Astrocyte of the spinal cord (primary cell): ENCODE measurements around the gene STAB1.
"Not testable (repeated sequence)": the region's sequence is repeated elsewhere in the genome, so short reads cannot be mapped to it uniquely, and the experiment has no call there.

ENCODE experiments used
- DNase-seq: peaks from one replicate; pipeline ENCODE4 v3.0.0; 2011; ENCODE audit warnings: low read depth, low spot score
- H3K4me3 ChIP-seq: 2 replicates; pipeline ENCODE4 v1.5.1; 2011; ENCODE audit warnings: low read depth, mild to moderate bottlenecking, low read length, moderate library complexity
- in situ Hi-C: cut with HindIII; loops from 2 replicates; pipeline ENCODE4 v1.10.0; 2017; ENCODE audit warnings: low sequenced_read_pairs
- TF ChIP-seq, protein P1 (sequence below): IDR thresholded peaks from 2 replicates; pipeline ENCODE4 v1.5.1; 2012; ENCODE audit warnings: low read depth, mild to moderate bottlenecking, low read length, inconsistent platforms

Gene STAB1

DNA sequence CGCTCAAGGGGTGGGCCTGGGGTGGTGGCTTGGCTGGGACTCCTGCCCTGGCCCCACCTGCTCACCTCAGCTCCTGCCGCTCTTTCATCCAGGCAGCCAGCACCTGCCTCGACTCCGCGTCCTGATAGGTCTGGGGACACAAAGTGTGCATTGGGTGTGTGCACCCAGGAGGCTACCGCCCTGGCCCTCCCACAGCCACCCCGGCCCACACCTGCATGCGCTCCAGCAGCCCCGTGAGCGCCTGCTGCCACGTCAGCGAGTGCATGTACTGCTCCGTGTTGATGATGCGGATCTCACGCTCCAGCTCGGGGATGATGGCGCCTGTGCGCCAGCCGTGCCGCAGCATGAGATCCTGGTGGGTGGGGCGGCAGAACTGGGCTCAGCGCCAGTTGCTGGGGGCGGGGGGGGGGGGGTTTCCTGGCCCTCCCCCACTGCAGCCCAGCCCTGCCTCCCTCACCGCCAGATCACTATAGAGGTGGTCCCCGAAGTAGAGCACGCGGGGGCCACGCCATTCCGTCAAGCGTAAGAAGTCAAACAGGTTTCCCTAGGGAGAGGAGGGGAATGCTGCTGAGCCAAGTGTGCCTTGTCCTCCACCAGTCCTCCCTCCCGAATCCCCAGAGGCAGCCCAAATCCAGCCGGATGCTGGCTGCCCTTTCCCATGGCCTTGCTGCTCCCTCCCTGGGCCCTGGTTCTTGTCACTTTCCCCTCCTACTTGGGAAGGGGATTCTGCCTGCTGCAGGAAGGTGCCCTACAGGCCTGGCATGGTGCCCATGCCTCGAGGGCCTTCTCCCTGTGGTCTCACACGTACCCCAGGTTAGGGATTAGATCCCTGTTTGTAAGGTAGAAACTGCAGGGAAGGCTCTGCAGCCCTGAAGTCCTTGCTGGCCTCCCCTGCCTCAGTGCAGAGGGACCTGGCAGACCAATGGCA, 29.9 kb downstream of the STAB1 start:
- no peak overlapping the region for H3K4me3 ChIP-seq
- TF ChIP-seq, protein P1, sequence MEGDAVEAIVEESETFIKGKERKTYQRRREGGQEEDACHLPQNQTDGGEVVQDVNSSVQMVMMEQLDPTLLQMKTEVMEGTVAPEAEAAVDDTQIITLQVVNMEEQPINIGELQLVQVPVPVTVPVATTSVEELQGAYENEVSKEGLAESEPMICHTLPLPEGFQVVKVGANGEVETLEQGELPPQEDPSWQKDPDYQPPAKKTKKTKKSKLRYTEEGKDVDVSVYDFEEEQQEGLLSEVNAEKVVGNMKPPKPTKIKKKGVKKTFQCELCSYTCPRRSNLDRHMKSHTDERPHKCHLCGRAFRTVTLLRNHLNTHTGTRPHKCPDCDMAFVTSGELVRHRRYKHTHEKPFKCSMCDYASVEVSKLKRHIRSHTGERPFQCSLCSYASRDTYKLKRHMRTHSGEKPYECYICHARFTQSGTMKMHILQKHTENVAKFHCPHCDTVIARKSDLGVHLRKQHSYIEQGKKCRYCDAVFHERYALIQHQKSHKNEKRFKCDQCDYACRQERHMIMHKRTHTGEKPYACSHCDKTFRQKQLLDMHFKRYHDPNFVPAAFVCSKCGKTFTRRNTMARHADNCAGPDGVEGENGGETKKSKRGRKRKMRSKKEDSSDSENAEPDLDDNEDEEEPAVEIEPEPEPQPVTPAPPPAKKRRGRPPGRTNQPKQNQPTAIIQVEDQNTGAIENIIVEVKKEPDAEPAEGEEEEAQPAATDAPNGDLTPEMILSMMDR: no peak
- in situ Hi-C loops: no loop called here
- DNase-seq: no peak

DNA sequence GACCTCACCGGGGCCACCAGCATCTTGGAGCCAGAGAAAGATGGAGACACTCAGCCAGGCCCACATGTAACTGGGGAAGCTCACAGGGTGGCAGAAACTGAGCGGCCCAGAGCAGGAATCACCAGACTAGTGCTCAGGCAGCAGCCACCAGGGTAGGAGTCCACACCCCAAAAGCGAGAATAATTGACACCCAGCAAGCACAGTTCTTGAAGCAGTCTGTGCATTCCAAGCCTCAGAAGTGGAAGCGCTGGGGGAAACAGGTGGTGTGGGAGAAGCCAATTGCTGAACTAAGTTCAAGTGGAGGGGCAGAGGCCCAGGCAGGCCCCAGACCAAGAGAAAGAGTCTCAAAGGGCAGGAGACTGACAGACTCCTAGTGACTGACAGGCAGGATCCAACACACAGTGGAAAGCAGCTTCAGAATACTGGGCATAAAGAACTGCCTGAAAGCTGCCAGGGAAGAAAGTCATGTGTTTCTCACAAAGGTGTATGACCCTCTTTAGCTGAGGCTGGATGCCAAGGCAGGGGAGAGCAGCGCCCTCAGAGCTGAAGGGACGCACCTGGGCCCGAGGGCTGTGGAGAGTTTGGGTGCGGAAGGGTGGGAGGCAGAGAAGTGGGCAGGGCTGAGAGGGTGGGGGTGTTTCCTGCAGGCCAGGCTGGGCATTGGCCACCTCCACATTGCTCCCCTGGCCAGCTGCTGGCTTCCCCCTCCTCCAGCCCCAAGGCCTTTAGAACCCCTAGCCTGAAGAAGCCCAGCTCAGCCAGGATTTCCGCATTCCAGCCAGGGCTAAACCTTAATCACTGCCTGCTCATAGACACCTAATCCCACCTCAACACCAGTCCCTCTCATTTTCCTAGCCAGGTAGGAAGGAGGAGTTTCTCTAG, 30.8 kb downstream of the STAB1 start:
- H3K4me3 ChIP-seq: no peak overlapping the region
- in situ Hi-C loops: no loop called here
- TF ChIP-seq, protein P1: no peak
- no peak for DNase-seq

DNA sequence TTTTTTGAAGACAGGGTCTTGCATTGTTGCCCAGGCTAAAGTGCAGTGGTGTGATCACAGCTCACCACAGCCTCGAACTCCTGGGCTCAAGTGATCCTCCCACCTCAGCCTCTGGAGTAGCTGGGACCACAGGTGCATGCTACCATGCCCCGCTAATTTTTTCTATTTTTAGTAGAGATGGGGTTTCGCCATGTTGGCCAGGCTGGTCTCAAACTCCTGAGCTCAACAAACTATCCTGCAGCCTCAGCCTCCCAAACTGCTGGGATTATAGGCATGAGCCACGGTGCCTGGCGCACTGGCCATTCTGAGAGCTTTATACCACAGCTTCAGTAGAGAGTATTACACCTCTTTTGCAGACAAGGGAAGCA, 31.5 kb downstream of the STAB1 start:
- H3K4me3 ChIP-seq, in situ Hi-C loops, DNase-seq: not testable (repeated sequence)

DNA sequence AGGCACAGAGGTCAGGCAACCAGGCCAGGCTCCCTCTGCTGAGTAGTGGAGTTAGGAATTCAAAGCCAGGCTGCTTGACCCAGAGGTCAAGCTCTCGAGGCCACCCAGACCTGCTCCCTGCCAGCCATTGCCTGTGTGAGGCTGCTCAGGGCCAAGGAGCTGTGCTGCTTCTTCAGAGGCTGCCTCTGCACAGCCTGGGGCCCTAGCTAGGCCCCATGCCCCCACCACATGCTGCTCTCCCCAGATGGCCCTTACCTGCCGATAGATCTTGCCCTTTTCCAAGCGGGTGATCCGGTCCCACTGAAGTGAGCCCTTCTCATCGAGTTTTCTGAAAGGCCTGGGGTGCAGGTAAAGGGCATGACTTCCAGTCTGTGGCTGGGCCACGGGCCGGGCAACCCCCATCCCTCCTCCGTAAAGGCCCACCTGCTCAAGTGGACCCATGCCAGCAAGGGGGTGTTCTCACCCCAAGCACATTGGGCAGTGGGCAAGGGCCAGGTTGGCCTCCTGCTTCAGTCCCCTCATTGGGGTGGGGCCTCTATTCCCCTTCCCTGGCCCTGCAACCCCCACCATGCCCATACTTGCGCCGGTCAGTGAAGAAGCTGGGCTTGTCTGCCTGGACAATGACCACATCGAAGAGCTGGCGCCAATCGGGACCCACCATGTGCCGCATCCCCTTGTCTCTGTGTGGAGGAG, 32.0 kb downstream of the STAB1 start:
- TF ChIP-seq, protein P1: no peak
- H3K4me3 ChIP-seq: no peak overlapping the region
- in situ Hi-C loops: no loop called here
- DNase-seq: no peak

DNA sequence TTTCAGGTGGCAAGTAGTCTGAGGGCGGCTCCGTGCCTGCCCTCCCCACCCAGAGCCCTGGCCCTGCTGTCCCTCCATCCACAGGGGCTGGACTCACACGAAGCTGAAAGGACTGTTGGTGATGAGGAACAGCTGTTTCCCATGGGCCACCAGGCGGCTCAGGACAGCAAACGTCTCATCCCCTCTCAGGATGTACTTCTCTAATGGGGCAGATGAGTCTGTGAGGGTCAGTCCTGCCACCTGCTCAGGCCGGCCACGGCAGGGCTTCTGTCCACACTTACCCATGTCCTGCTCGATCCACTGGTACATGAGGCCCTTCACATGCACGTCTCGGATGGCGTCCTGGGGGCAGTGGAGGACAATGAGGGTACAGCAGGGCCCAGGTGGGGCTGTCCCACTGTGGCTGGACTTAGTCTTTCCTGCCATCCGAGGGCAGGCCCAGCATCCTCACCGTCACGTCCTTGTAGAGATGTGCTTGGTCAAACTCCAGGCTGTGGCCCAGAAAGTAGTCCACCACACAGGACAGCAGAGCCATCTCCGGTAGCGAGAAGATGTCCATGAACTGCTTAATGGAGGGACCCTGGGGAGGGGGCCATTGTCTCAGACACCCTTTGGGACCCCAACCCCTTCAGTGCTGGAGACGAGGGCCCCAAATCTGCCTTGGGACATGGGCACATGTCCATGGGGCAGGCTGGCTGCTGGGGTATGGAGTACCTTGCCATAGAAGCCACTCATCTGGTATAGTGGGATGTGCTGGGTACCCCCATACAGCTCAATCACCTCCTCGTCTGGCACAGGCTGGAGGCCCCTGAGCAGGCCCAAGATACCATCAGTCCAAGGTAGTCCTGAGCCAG, 32.8 kb downstream of the STAB1 start:
- no peak for DNase-seq
- H3K4me3 ChIP-seq: no peak overlapping the region
- in situ Hi-C loops: no loop called here
- TF ChIP-seq, protein P1: no peak

DNA sequence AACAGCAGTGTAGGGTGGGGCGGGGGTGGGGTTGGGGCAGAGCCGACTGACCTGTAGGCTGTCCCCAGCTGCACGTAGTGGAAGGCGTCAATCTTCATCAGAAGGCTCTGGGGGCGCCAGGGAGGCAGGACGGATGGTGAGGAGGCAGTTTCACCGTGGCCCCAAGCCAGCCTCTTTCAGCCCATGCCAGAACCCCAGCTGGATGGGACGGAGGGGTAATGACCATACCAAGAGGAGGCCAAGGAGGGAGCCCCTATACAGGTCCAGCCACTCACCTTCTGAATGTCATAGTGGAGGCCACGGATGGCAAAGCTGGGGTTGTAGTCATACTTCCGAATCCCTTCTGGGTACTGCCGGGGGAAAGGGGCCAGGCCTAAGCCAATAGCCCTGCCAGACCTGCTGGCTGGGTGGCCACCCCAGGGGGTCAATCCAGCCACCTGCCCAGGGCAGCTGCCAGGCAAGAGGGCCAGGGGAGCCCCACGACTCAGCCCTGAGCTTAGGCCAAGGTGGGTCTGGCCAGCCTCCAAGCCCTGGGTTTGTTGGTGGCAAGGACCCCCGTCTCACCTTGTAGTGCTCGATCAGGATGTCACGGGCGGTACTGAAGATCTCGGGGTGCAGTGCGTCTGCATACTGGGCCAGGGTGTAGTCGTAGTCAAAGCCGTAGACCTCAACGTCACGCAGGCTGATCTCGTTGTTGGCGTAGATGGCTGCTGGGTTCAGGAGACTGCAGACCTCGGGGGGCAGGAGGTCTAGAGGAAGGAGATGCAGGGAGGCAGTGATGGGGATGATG, 33.6 kb downstream of the STAB1 start:
- no peak overlapping the region for H3K4me3 ChIP-seq
- TF ChIP-seq, protein P1: no peak
- in situ Hi-C loops: no loop called here
- DNase-seq: no peak
